Upper lobe of left lung (tissue), 6 donors: ENCODE data around the gene HSDL2. TPM values are rescaled to one million over a fixed set of nuclear protein-coding genes. Genes with fewer than 3 reads are reported as not detected.
"Not testable (repeated sequence)": the region's sequence is repeated elsewhere in the genome, so short reads cannot be mapped to it uniquely, and the experiment has no call there.

Experiments used
- ATAC-seq, 2 donors: fragments of 200-7000 bp; cut with Tn5 transposase; one replicate each; pipeline ENCODE4 v1.9.1; 2022; ENCODE audit warnings: mild to moderate bottlenecking in 2 of 2, moderate library complexity in 2 of 2; ENCODE audit not compliant: low FRiP score in 2 of 2
- DNase-seq, 2 donors: peaks; one replicate each; pipeline ENCODE4 v3.0.0-alpha.2; 2019 to 2020
- H3K27ac ChIP-seq, 4 donors: fragments of 200-600 bp; sonication (generic); one replicate each; pipeline ENCODE4 v1.5.1; 2016 to 2019
- H3K27me3 ChIP-seq, 4 donors: fragments of 200-600 bp; sonication (generic); one replicate each; pipeline ENCODE4 v1.5.1; 2017 to 2019
- H3K36me3 ChIP-seq, 4 donors: fragments of 200-600 bp; sonication (generic); one replicate each; pipeline ENCODE4 v1.5.1; 2016 to 2019
- H3K4me1 ChIP-seq, 4 donors: fragments of 200-600 bp; sonication (generic); one replicate each; pipeline ENCODE4 v1.5.1; 2018 to 2019
- H3K4me3 ChIP-seq, 4 donors: fragments of 200-600 bp; sonication (generic); one replicate each; pipeline ENCODE4 v1.5.1; 2017 to 2019; ENCODE audit warnings: mild to moderate bottlenecking in 2 of 4, moderate library complexity in 1 of 4
- H3K9me3 ChIP-seq, 4 donors: fragments of 200-600 bp; sonication (generic); one replicate each; pipeline ENCODE4 v1.5.1; 2018 to 2019
- CTCF ChIP-seq, 6 experiments: fragments of 450-650 bp in 4 of 6; fragments of 200-600 bp in 2 of 6; sonication (generic) in 2 of 6; IDR thresholded peaks; one replicate each; pipeline ENCODE4 v1.5.1; 2016 to 2019; ENCODE audit warnings: antibody characterized with exemption in 6 of 6
- EP300 ChIP-seq, 4 donors: sonication (generic); formaldehyde crosslinking; IDR thresholded peaks; one replicate each; pipeline ENCODE4 v1.5.1; 2017; ENCODE audit warnings: antibody characterized with exemption in 4 of 4, control low read depth in 2 of 4
- POLR2A ChIP-seq, 4 donors: fragments of 450-650 bp; IDR thresholded peaks; one replicate each; pipeline ENCODE4 v1.5.1; 2016 to 2017; ENCODE audit warnings: antibody characterized with exemption in 4 of 4, mild to moderate bottlenecking in 2 of 4
- POLR2AphosphoS5 ChIP-seq, 2 donors: sonication (generic); formaldehyde crosslinking; IDR thresholded peaks; one replicate each; pipeline ENCODE4 v1.5.1; 2017; ENCODE audit warnings: antibody characterized with exemption in 2 of 2
- WGBS, 2 donors: methylation state at CpG; one replicate each; pipeline ENCODE4 v1.1.5; 2017 to 2018; 5-methylcytosine and 5-hydroxymethylcytosine counted together
- total RNA-seq, 6 donors: library from RNA; depleted of rRNA in 4 of 6; stranded (reverse); fragments of >200 nt in 4 of 6; gene quantifications; one replicate each; pipeline versions ENCODE4 v1.1.0 to v1.2.1, GENCODE V29; 2016 to 2021
- donor health status: DM: no; HTN: no; CAD: no; lungs with moderate emphysema.
- donor health status: DM: no; HTN: yes; CAD: no; lungs with severe emphysema.

The HSDL2 gene
- total RNA-seq, 6 donors from 2014 or later = 25.1 to 92.6 (median 46.2) TPM

- DNase-seq = no peak
- Histone ChIP-seq H3K4me1 (peaks cover 16 to 35% (median 31%) of the 10 kb centered on the region in 4 donors), H3K4me3 (no peak overlapping the region), H3K27me3 (no peaks in the 10 kb centered on the region), H3K36me3 (peaks cover 0 to 9% (median 0%) of the 10 kb centered on the region in 4 donors), H3K9me3 (no peaks in the 10 kb centered on the region), H3K27ac (no peak overlapping the region)
- no peak for TF ChIP-seq EP300 (IDR thresholded peaks at IDR 0.05)
- no peak for TF ChIP-seq CTCF (IDR thresholded peaks at IDR 0.05)
- no peak for TF ChIP-seq POLR2AphosphoS5 (IDR thresholded peaks at IDR 0.05)
- no peak for TF ChIP-seq POLR2A (IDR thresholded peaks at IDR 0.05)
- 79% methylated on average over 11 of the region's 11 CpGs for WGBS, 2 donors
- ATAC-seq = no peak
Measured at GRCh38 chr9:112382501-112383364, 2.8 kb downstream of the HSDL2 start.

GRCh38 chr9:112384219-112384618, 4.3 kb downstream of the HSDL2 start:
- TF ChIP-seq POLR2AphosphoS5 (IDR thresholded peaks at IDR 0.05) = no peak
- TF ChIP-seq CTCF (IDR thresholded peaks at IDR 0.05) = no peak
- no peak for TF ChIP-seq POLR2A (IDR thresholded peaks at IDR 0.05)
- no peak for TF ChIP-seq EP300 (IDR thresholded peaks at IDR 0.05)
- DNase-seq = no peak
- peaks cover 0 to 10% (median 0%) of the 10 kb centered on the region in 4 donors for H3K36me3 ChIP-seq
- ATAC-seq = no peak
- WGBS, 2 donors = 53 to 90% methylated on average over 1 of the region's 1 CpG
- peak overlapping the region in 3 of 4 donors; percentile 3 to 43 (median 10) for H3K27ac ChIP-seq
- H3K27me3 ChIP-seq = no peaks in the 10 kb centered on the region
- H3K9me3 ChIP-seq = no peaks in the 10 kb centered on the region
- H3K4me3 ChIP-seq = no peak overlapping the region
- peaks cover 8 to 23% (median 21%) of the 10 kb centered on the region in 4 donors for H3K4me1 ChIP-seq

GRCh38 chr9:112384690-112385089, 4.8 kb downstream of the HSDL2 start:
- Histone ChIP-seq H3K4me3 (no peak overlapping the region), H3K4me1 (peaks cover 8 to 23% (median 21%) of the 10 kb centered on the region in 4 donors), H3K9me3 (no peaks in the 10 kb centered on the region), H3K27me3 (no peaks in the 10 kb centered on the region), H3K27ac (peak overlapping the region in 3 of 4 donors; percentile 3 to 43 (median 10)), H3K36me3 (peaks cover 0 to 10% (median 0%) of the 10 kb centered on the region in 4 donors)
- DNase-seq = peak in 1 of 2 donors; percentile 41
- ATAC-seq = no peak
- 56 to 59% methylated on average over 5 of the region's 5 CpGs for WGBS, 2 donors
- TF ChIP-seq EP300 (IDR thresholded peaks at IDR 0.05) (no peak), POLR2AphosphoS5 (IDR thresholded peaks at IDR 0.05) (peak in 1 of 2 donors; percentile 12)

GRCh38 chr9:112387115-112387514, 7.2 kb downstream of the HSDL2 start:
- Histone ChIP-seq H3K27me3 (no peaks in the 10 kb centered on the region), H3K4me1 (peaks cover 2 to 13% (median 10%) of the 10 kb centered on the region in 4 donors), H3K27ac (no peak overlapping the region), H3K9me3 (no peaks in the 10 kb centered on the region), H3K4me3 (no peak overlapping the region), H3K36me3 (peaks cover 0 to 10% (median 0%) of the 10 kb centered on the region in 4 donors)
- ATAC-seq (no peak), DNase-seq (no peak)
- TF ChIP-seq POLR2A (IDR thresholded peaks at IDR 0.05) (no peak), EP300 (IDR thresholded peaks at IDR 0.05) (no peak), CTCF (IDR thresholded peaks at IDR 0.05) (no peak), POLR2AphosphoS5 (IDR thresholded peaks at IDR 0.05) (no peak)
- 86% methylated on average over 3 of the region's 3 CpGs for WGBS, 2 donors

GRCh38 chr9:112389897-112390296, 10.0 kb downstream of the HSDL2 start:
- ATAC-seq, H3K4me3 ChIP-seq, H3K9me3 ChIP-seq, DNase-seq, H3K27ac ChIP-seq, H3K4me1 ChIP-seq, H3K27me3 ChIP-seq: not testable (repeated sequence)
- peaks cover 0 to 10% (median 0%) of the 10 kb centered on the region in 4 donors for H3K36me3 ChIP-seq
- WGBS, 2 donors = 99 to 100% methylated on average over 3 of the region's 3 CpGs

GRCh38 chr9:112391936-112392560, 12.1 kb downstream of the HSDL2 start:
- DNase-seq, H3K4me3 ChIP-seq, H3K27me3 ChIP-seq, H3K9me3 ChIP-seq, H3K27ac ChIP-seq, H3K36me3 ChIP-seq, ATAC-seq, H3K4me1 ChIP-seq: not testable (repeated sequence)
- 70 to 84% methylated on average over 4 of the region's 4 CpGs for WGBS, 2 donors

- H3K9me3 ChIP-seq, H3K27me3 ChIP-seq, ATAC-seq, H3K27ac ChIP-seq, H3K4me1 ChIP-seq, H3K36me3 ChIP-seq, DNase-seq, H3K4me3 ChIP-seq: not testable (repeated sequence)
- 79 to 82% methylated on average over 5 of the region's 5 CpGs for WGBS, 2 donors
Measured at GRCh38 chr9:112393146-112393545, 13.2 kb downstream of the HSDL2 start.
